Suprapubic skin (tissue), 4 donors: Measurements from ENCODE around the gene JAZF1. TPM values are rescaled to one million over a fixed set of nuclear protein-coding genes. Genes with fewer than 3 reads are reported as not detected.

ENCODE experiments used
- DNase-seq, 2 donors: peaks; one replicate each; pipeline ENCODE4 v3.0.0-alpha.2; 2019; ENCODE audit warnings: low spot score in 2 of 2
- H3K27ac ChIP-seq: fragments of 200-600 bp; sonication (generic); one replicate; pipeline ENCODE4 v1.5.1; 2019
- H3K27me3 ChIP-seq: fragments of 200-600 bp; sonication (generic); one replicate; pipeline ENCODE4 v1.5.1; 2019
- H3K36me3 ChIP-seq: fragments of 200-600 bp; sonication (generic); one replicate; pipeline ENCODE4 v1.5.1; 2019
- H3K4me1 ChIP-seq: fragments of 200-600 bp; sonication (generic); one replicate; pipeline ENCODE4 v1.5.1; 2019
- H3K4me3 ChIP-seq: fragments of 200-600 bp; sonication (generic); one replicate; pipeline ENCODE4 v1.5.1; 2019; ENCODE audit warnings: mild to moderate bottlenecking
- H3K9me3 ChIP-seq: fragments of 200-600 bp; sonication (generic); one replicate; pipeline ENCODE4 v1.5.1; 2019
- CTCF ChIP-seq, 2 donors: fragments of 200-600 bp in 1 of 2; fragments of 450-650 bp in 1 of 2; sonication (generic) in 1 of 2; IDR thresholded peaks; one replicate each; pipeline ENCODE4 v1.5.1; 2016 to 2019; ENCODE audit warnings: antibody characterized with exemption in 2 of 2, mild to moderate bottlenecking in 1 of 2, moderate library complexity in 1 of 2
- EP300 ChIP-seq: sonication (generic); formaldehyde crosslinking; IDR thresholded peaks from one replicate; pipeline ENCODE4 v1.6.1; 2017; ENCODE audit warnings: antibody characterized with exemption
- POLR2A ChIP-seq, 2 donors: fragments of 450-650 bp; IDR thresholded peaks; one replicate each; pipeline ENCODE4 v1.6.1; 2017; ENCODE audit warnings: antibody characterized with exemption in 2 of 2, mild to moderate bottlenecking in 2 of 2, moderate library complexity in 2 of 2
- POLR2AphosphoS5 ChIP-seq, 3 donors: sonication (generic); formaldehyde crosslinking; IDR thresholded peaks; one replicate each; pipeline ENCODE4 v1.6.1; 2017; ENCODE audit warnings: antibody characterized with exemption in 3 of 3
- WGBS: methylation state at CpG from one replicate; pipeline ENCODE4 v1.1.5; 2018; 5-methylcytosine and 5-hydroxymethylcytosine counted together
- total RNA-seq, 4 donors: library from RNA; depleted of rRNA; stranded (reverse); fragments of >200 nt; gene quantifications; one replicate each; pipeline ENCODE4 v1.1.0, GENCODE V29; 2016

Gene JAZF1
- total RNA-seq, 4 donors from 2014 or later, result 5.0 to 8.4 (median 7.4) TPM

- 51% methylated on average over 13 of the region's 13 CpGs for WGBS
- Histone ChIP-seq H3K4me1 (peaks cover 10% of the 10 kb centered on the region), H3K4me3 (no peak overlapping the region), H3K27me3 (no peaks in the 10 kb centered on the region), H3K27ac (no peak overlapping the region), H3K9me3 (no peaks in the 10 kb centered on the region), H3K36me3 (no peaks in the 10 kb centered on the region)
- TF ChIP-seq EP300 (no peak), POLR2A (IDR thresholded peaks at IDR 0.05) (no peak), POLR2AphosphoS5 (IDR thresholded peaks at IDR 0.05) (no peak), CTCF (IDR thresholded peaks at IDR 0.05) (no peak)
- no peak for DNase-seq
These were observed 306.3 kb downstream of the JAZF1 start for GRCh38 chr7:27873981-27874957.

- Histone ChIP-seq H3K4me3 (no peak overlapping the region), H3K9me3 (no peaks in the 10 kb centered on the region), H3K27ac (no peak overlapping the region), H3K4me1 (peaks cover 10% of the 10 kb centered on the region), H3K36me3 (no peaks in the 10 kb centered on the region), H3K27me3 (no peaks in the 10 kb centered on the region)
- TF ChIP-seq POLR2AphosphoS5 (IDR thresholded peaks at IDR 0.05), result no peak
- no peak for TF ChIP-seq EP300
- TF ChIP-seq POLR2A (IDR thresholded peaks at IDR 0.05), result no peak
- TF ChIP-seq CTCF (IDR thresholded peaks at IDR 0.05), result no peak
- 55% methylated on average over 17 of the region's 17 CpGs for WGBS
- no peak for DNase-seq
These were observed 308.0 kb downstream of the JAZF1 start for GRCh38 chr7:27872356-27873275.

GRCh38 chr7:27871866-27872265 is 308.7 kb downstream of the JAZF1 start:
- no peak overlapping the region for H3K4me3 ChIP-seq
- H3K4me1 ChIP-seq, result peaks cover 10% of the 10 kb centered on the region
- no peaks in the 10 kb centered on the region for H3K27me3 ChIP-seq
- H3K27ac ChIP-seq, result no peak overlapping the region
- no peaks in the 10 kb centered on the region for H3K9me3 ChIP-seq
- no peaks in the 10 kb centered on the region for H3K36me3 ChIP-seq
- TF ChIP-seq EP300, result no peak
- no peak for TF ChIP-seq POLR2AphosphoS5 (IDR thresholded peaks at IDR 0.05)
- no peak for TF ChIP-seq POLR2A (IDR thresholded peaks at IDR 0.05)
- no peak for DNase-seq
- WGBS, result 78% methylated on average over 6 of the region's 6 CpGs

GRCh38 chr7:27871086-27871485 is 309.5 kb downstream of the JAZF1 start:
- DNase-seq, result no peak
- Histone ChIP-seq H3K27ac (no peak overlapping the region), H3K4me3 (no peak overlapping the region), H3K27me3 (no peaks in the 10 kb centered on the region), H3K36me3 (no peaks in the 10 kb centered on the region), H3K4me1 (peaks cover 10% of the 10 kb centered on the region), H3K9me3 (no peaks in the 10 kb centered on the region)
- TF ChIP-seq CTCF (IDR thresholded peaks at IDR 0.05) (no peak), POLR2AphosphoS5 (IDR thresholded peaks at IDR 0.05) (no peak), EP300 (no peak), POLR2A (IDR thresholded peaks at IDR 0.05) (no peak)
- WGBS, result 90% methylated on average over 3 of the region's 3 CpGs

GRCh38 chr7:27870595-27870994 is 310.0 kb downstream of the JAZF1 start:
- H3K4me3 ChIP-seq, result no peak overlapping the region
- TF ChIP-seq POLR2AphosphoS5 (IDR thresholded peaks at IDR 0.05), result no peak
- no peak for TF ChIP-seq EP300
- no peak for TF ChIP-seq CTCF (IDR thresholded peaks at IDR 0.05)
- TF ChIP-seq POLR2A (IDR thresholded peaks at IDR 0.05), result no peak
- no peak for DNase-seq
- no peaks in the 10 kb centered on the region for H3K36me3 ChIP-seq
- WGBS, result 94% methylated on average over 5 of the region's 5 CpGs
- H3K27ac ChIP-seq, result no peak overlapping the region
- peaks cover 10% of the 10 kb centered on the region for H3K4me1 ChIP-seq
- no peaks in the 10 kb centered on the region for H3K27me3 ChIP-seq
- no peaks in the 10 kb centered on the region for H3K9me3 ChIP-seq
